ENCODE results near the gene AMH.

Gene AMH

GRCh38 chr19:2270157-2270422 lies 21.0 kb downstream of the AMH start:
- DNase-seq (ENCODE audit: low spot score): no peak
- TF ChIP-seq, protein P1, sequence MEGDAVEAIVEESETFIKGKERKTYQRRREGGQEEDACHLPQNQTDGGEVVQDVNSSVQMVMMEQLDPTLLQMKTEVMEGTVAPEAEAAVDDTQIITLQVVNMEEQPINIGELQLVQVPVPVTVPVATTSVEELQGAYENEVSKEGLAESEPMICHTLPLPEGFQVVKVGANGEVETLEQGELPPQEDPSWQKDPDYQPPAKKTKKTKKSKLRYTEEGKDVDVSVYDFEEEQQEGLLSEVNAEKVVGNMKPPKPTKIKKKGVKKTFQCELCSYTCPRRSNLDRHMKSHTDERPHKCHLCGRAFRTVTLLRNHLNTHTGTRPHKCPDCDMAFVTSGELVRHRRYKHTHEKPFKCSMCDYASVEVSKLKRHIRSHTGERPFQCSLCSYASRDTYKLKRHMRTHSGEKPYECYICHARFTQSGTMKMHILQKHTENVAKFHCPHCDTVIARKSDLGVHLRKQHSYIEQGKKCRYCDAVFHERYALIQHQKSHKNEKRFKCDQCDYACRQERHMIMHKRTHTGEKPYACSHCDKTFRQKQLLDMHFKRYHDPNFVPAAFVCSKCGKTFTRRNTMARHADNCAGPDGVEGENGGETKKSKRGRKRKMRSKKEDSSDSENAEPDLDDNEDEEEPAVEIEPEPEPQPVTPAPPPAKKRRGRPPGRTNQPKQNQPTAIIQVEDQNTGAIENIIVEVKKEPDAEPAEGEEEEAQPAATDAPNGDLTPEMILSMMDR (IDR thresholded peaks at IDR 0.05; ENCODE audit: borderline replicate concordance, control extremely low read depth, extremely low read depth, insufficient read depth, missing control alignments): no peak
- in situ Hi-C loops (cut with MboI; ENCODE audit: low sequenced_read_pairs, unreplicated experiment): no loop called here

DNA sequence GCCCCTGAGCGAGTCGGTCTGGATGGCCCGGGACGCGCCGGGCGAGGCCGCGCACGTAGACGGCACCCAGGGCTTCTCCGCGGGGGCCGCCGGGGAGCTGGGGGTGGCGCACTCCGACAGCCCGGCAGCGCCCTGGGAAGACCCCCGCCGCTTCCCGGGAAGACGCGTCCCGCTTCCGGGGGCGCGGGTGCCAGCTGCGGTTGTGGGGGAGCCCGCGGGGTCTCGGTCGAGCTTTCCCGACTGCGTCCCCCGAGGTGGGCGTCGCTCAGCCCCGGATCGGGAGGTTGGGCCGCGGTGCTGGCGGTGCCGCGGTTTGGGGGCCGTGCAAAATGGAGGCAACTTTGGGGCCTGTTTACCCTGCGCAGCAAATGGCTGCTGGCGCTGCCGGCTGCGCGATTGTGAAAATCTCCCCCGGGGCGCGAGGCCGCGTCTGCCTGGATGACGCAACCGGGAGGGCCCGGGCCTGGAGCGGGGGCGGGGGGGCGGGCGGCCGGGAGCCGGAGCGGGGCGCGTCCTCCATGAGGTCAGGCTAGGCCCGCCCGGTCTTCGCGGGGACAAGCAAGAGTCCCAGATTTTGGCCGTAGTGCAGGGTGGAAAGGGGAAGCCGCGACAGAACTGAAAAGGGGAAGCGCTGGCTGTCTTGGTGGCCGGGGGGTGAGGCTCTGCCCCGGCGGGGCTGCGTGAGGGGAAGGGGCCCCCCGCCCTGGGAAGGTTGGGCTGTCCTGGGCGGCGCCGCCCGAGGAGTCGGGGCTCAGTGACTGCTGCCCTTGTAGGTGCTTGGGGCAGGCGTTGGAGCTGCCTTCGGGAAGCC lies 21.5 kb downstream of the AMH start:
- TF ChIP-seq, protein P1 (IDR thresholded peaks at IDR 0.05; ENCODE audit: borderline replicate concordance, control extremely low read depth, extremely low read depth, insufficient read depth, missing control alignments): no peak
- peak; percentile 86 for DNase-seq (ENCODE audit: low spot score)
- in situ Hi-C loops (cut with MboI; ENCODE audit: low sequenced_read_pairs, unreplicated experiment): no loop called here

DNA sequence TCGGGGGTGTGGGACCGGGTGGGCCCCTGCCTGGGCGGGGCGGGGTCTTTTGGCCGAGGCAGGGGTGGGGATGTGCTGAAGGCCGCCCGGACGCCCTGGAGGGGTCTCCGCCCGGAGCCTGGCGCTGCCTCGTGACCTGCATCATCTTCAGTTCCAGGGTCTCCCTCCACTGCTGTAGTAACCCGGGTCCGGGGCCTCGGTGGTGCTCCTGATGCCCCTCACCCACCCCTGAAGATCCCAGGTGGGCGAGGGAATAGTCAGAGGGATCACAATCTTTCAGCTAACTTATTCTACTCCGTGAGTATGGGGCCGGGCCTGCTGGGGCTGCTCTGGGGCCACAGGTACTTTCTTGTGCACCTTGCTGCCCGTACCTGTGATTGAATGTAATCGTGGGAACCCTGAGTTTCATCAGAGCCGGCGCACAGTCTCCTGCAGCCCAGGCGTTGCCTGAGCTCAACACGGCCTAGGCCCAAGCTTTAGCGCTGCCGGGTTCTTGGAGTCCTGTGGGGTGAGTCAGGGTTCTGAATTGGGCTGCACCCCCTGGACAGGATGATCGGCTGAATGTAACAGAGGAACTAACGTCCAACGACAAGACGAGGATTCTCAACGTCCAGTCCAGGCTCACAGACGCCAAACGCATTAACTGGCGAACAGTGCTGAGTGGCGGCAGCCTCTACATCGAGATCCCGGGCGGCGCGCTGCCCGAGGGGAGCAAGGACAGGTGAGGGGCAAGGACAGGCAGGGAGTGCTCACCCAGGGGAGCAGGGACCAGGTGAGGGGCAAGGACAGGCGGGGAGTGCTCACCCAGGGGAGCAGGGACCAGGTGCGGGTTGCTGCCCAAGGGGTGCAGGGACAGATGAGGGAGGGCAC lies 22.3 kb downstream of the AMH start:
- in situ Hi-C loops (cut with MboI; ENCODE audit: low sequenced_read_pairs, unreplicated experiment): no loop called here
- DNase-seq (ENCODE audit: low spot score): no peak
- TF ChIP-seq, protein P1 (IDR thresholded peaks at IDR 0.05; ENCODE audit: borderline replicate concordance, control extremely low read depth, extremely low read depth, insufficient read depth, missing control alignments): no peak

GRCh38 chr19:2273356-2274184 lies 24.4 kb downstream of the AMH start:
- in situ Hi-C loops (cut with MboI; ENCODE audit: low sequenced_read_pairs, unreplicated experiment): no loop called here
- TF ChIP-seq, protein P1 (IDR thresholded peaks at IDR 0.05; ENCODE audit: borderline replicate concordance, control extremely low read depth, extremely low read depth, insufficient read depth, missing control alignments): peak; percentile 99
- DNase-seq (ENCODE audit: low spot score): peak; percentile 94

DNA sequence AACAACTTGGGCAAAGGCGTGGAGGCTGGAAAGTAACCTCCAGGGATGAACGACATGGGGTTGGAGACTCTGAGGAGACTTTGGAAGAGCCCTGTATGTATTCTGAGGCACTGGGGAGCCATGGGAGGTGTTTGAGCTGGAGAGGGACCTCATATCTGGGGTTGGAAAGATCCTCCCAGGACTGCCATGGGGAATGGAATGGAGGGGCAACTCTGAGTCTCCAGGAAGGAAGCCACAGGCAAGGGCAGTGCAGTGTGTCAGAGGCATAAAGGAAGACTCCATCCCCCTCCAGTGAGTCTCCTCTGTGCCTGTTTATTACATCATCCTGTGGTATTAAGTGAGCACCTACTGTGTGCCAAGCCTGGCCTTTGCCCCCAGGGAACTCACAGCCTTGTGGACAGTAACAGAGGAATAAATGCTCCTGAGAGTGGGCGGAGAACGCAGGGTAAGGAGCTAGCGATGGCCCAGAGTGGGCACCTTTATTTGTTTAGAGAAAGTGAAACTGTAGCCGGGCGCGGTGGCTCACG lies 25.1 kb downstream of the AMH start:
- DNase-seq (ENCODE audit: low spot score): no peak
- TF ChIP-seq, protein P1 (IDR thresholded peaks at IDR 0.05; ENCODE audit: borderline replicate concordance, control extremely low read depth, extremely low read depth, insufficient read depth, missing control alignments): no peak
- in situ Hi-C loops (cut with MboI; ENCODE audit: low sequenced_read_pairs, unreplicated experiment): no loop called here
